H1 (cell line): ENCODE data around the gene OXNAD1. TPM values are rescaled to one million over a fixed set of nuclear protein-coding genes. Genes with fewer than 3 reads are reported as not detected.

ENCODE experiments used
- CTCF ChIA-PET: fragments of 300-600 bp; sonication (Branson Sonifier 250); formaldehyde crosslinking; loops from one replicate; lab custom pipeline; 2021; ENCODE audit not compliant: partially characterized antibody; lab: Charles Lee
- POLR2A ChIA-PET: fragments of 300-600 bp; sonication (Branson Sonifier 250); formaldehyde crosslinking; loops from one replicate; lab custom pipeline; 2021; ENCODE audit warnings: inconsistent platforms; ENCODE audit not compliant: partially characterized antibody; lab: Charles Lee
- DNase-seq, 2 experiments: peaks; one replicate each; pipeline versions ENCODE4 v3.0.0 to v3.0.0-alpha.2; 2010 to 2022; ENCODE audit warnings: low spot score in 2 of 2, low read depth in 1 of 2, mixed read lengths in 1 of 2
- FAIRE-seq: peaks from 2 replicates; lab custom pipeline; 2011; peaks lifted over from hg19 to GRCh38; lab: Jason Lieb, UNC
- H2AFZ ChIP-seq: 2 replicates; pipeline ENCODE4 v1.8.1; 2012; ENCODE audit warnings: low read length, inconsistent platforms
- H2AK5ac ChIP-seq: 2 replicates; pipeline ENCODE4 v1.6.1; 2013; ENCODE audit warnings: low read depth, low read length
- H2BK120ac ChIP-seq: replicated peaks from 2 replicates; pipeline ENCODE3; 2013; ENCODE audit warnings: low read depth, low read length, inconsistent platforms
- H2BK12ac ChIP-seq: 2 replicates; pipeline ENCODE4 v1.6.1; 2013; ENCODE audit warnings: low read depth, low read length
- H2BK15ac ChIP-seq: 2 replicates; pipeline ENCODE4 v1.6.1; 2013; ENCODE audit warnings: low read length
- H2BK20ac ChIP-seq: 2 replicates; pipeline ENCODE4 v1.6.1; 2013; ENCODE audit warnings: low read length
- H2BK5ac ChIP-seq: 2 replicates; pipeline ENCODE4 v1.6.1; 2013; ENCODE audit warnings: low read depth, low read length
- H3K14ac ChIP-seq: 2 replicates; pipeline ENCODE4 v1.6.1; 2013; ENCODE audit warnings: inconsistent platforms; ENCODE audit not compliant: insufficient read length
- H3K18ac ChIP-seq: 2 replicates; pipeline ENCODE4 v1.6.1; 2013; ENCODE audit warnings: low read length; ENCODE audit errors: extremely low read depth
- H3K23ac ChIP-seq: 2 replicates; pipeline ENCODE4 v1.6.1; 2013; ENCODE audit warnings: inconsistent platforms; ENCODE audit not compliant: insufficient read length
- H3K23me2 ChIP-seq: 2 replicates; pipeline ENCODE4 v1.6.1; 2013; ENCODE audit warnings: low read depth, low read length
- H3K27ac ChIP-seq: 2 replicates; pipeline ENCODE4 v1.6.1; 2011; ENCODE audit warnings: low read depth, low read length, inconsistent platforms
- H3K27me3 ChIP-seq, 4 experiments: replicated peaks in 1 of 4; 1 replicate in 1 of 4; 2 replicates in 3 of 4; pipeline versions ENCODE4 v1.6.1 to v1.8.1; 2011 to 2013; ENCODE audit warnings: low read length in 3 of 4, mild to moderate bottlenecking in 3 of 4, inconsistent platforms in 2 of 4, mixed read lengths in 2 of 4, moderate library complexity in 1 of 4; ENCODE audit not compliant: control insufficient read depth in 3 of 4, insufficient read depth in 3 of 4; ENCODE audit errors: extremely low read depth in 1 of 4
- H3K36me3 ChIP-seq, 4 experiments: 2 replicates each; pipeline versions ENCODE4 v1.6.1 to v1.8.1; 2011 to 2013; ENCODE audit warnings: mild to moderate bottlenecking in 4 of 4, low read length in 3 of 4, moderate library complexity in 2 of 4, control low read depth in 1 of 4, inconsistent platforms in 1 of 4; ENCODE audit not compliant: insufficient read depth in 4 of 4, control insufficient read depth in 2 of 4
- H3K4ac ChIP-seq: replicated peaks from 2 replicates; pipeline ENCODE3; 2013; ENCODE audit warnings: low read length, low read depth, mixed read lengths, inconsistent platforms; ENCODE audit not compliant: insufficient read length
- H3K4me1 ChIP-seq, 4 experiments: replicated peaks in 1 of 4; 1 replicate in 1 of 4; 2 replicates in 3 of 4; pipeline versions ENCODE4 v1.6.1 to v1.8.1; 2011 to 2013; ENCODE audit warnings: low read length in 3 of 4, inconsistent platforms in 2 of 4, mixed read lengths in 1 of 4; ENCODE audit not compliant: insufficient read depth in 4 of 4, control insufficient read depth in 3 of 4
- H3K4me2 ChIP-seq, 2 experiments: 2 replicates each; pipeline versions ENCODE4 v1.6.1 to v1.8.1; 2011 to 2013; ENCODE audit warnings: low read depth in 2 of 2, low read length in 2 of 2, control low read depth in 1 of 2, inconsistent platforms in 1 of 2, mild to moderate bottlenecking in 1 of 2; ENCODE audit not compliant: insufficient read depth in 1 of 2
- H3K4me3 ChIP-seq, 4 experiments: fragments of 200-600, 300-600 bp in 1 of 4; sonication (generic), shearing (Covaris generic), sonication (Bioruptor Twin) in 1 of 4; 2 replicates each; pipeline versions ENCODE4 v1.5.1 to v1.8.1; 2011 to 2016; ENCODE audit warnings: low read length in 4 of 4, low read depth in 3 of 4, control low read depth in 2 of 4, inconsistent platforms in 2 of 4, mild to moderate bottlenecking in 2 of 4, mixed read lengths in 1 of 4, moderate library complexity in 1 of 4; ENCODE audit not compliant: insufficient read depth in 2 of 4; ENCODE audit errors: extremely low read depth in 1 of 4
- H3K56ac ChIP-seq: replicated peaks from 2 replicates; pipeline ENCODE3; 2013; ENCODE audit warnings: low read depth, mild to moderate bottlenecking, mixed read lengths, low read length, inconsistent platforms; ENCODE audit not compliant: insufficient read length
- H3K79me1 ChIP-seq: 2 replicates; pipeline ENCODE4 v1.6.1; 2013; ENCODE audit warnings: low read depth, low read length, control low read depth
- H3K79me2 ChIP-seq, 2 experiments: 2 replicates each; pipeline versions ENCODE4 v1.6.1 to v1.8.1; 2012 to 2013; ENCODE audit warnings: low read length in 2 of 2, mild to moderate bottlenecking in 2 of 2, inconsistent platforms in 1 of 2; ENCODE audit not compliant: insufficient read depth in 2 of 2, control insufficient read depth in 1 of 2
- H3K9ac ChIP-seq, 4 experiments: replicated peaks in 1 of 4; 1 replicate in 1 of 4; 2 replicates in 3 of 4; pipeline versions ENCODE4 v1.6.1 to v1.8.1; 2011 to 2013; ENCODE audit warnings: low read depth in 3 of 4, low read length in 3 of 4, control low read depth in 2 of 4, mild to moderate bottlenecking in 2 of 4, moderate library complexity in 2 of 4, inconsistent platforms in 1 of 4; ENCODE audit errors: extremely low read depth in 1 of 4
- H3K9me3 ChIP-seq, 2 experiments: 2 replicates each; pipeline versions ENCODE4 v1.6.1 to v1.8.1; 2012 to 2013; ENCODE audit warnings: mild to moderate bottlenecking in 2 of 2, moderate library complexity in 2 of 2, control low read depth in 1 of 2, inconsistent platforms in 1 of 2, low read depth in 1 of 2, low read length in 1 of 2, mixed read lengths in 1 of 2; ENCODE audit not compliant: insufficient read depth in 2 of 2
- H4K20me1 ChIP-seq, 2 experiments: replicated peaks in 1 of 2; 2 replicates each; pipeline versions ENCODE3 to v1.8.1; 2011 to 2013; ENCODE audit warnings: inconsistent platforms in 2 of 2, low read length in 2 of 2, mild to moderate bottlenecking in 1 of 2; ENCODE audit not compliant: insufficient read depth in 2 of 2, control insufficient read depth in 1 of 2
- H4K5ac ChIP-seq: 2 replicates; pipeline ENCODE4 v1.6.1; 2013; ENCODE audit warnings: low read length, low read depth, mixed read lengths, inconsistent platforms; ENCODE audit not compliant: insufficient read length
- H4K8ac ChIP-seq: 2 replicates; pipeline ENCODE4 v1.8.0; 2013; ENCODE audit warnings: mild to moderate bottlenecking, moderate library complexity, low read length, inconsistent platforms; ENCODE audit not compliant: insufficient read depth; ENCODE audit errors: extremely low read depth
- H4K91ac ChIP-seq: replicated peaks from 2 replicates; pipeline ENCODE3; 2013; ENCODE audit warnings: low read length, mixed read lengths, inconsistent platforms; ENCODE audit not compliant: insufficient read length
- WGBS, 2 experiments: shearing (Covaris generic) in 1 of 2; methylation state at CpG; one replicate each; pipeline versions ENCODE4 v1.1.6 to v1.1.7; 2013 to 2015; ENCODE audit warnings: low lambda C conversion rate in 2 of 2, mixed read lengths in 2 of 2, inconsistent platforms in 1 of 2, low coverage in 1 of 2, missing lambda C conversion rate in 1 of 2; ENCODE audit not compliant: insufficient replicate concordance in 2 of 2, insufficient coverage in 1 of 2, insufficient read length in 1 of 2; ENCODE audit errors: extremely low coverage in 1 of 2, missing lambda C conversion rate in 1 of 2; 5-methylcytosine and 5-hydroxymethylcytosine counted together
- polyA plus RNA-seq, 7 experiments: library from polyadenylated mRNA; depleted of rRNA in 3 of 7; stranded (reverse) in 5 of 7; unstranded in 2 of 7; fragments of >200 nt in 5 of 7; fragments of 200-250 nt in 2 of 7; gene quantifications; 1 replicate in 5 of 7; 2 replicates in 1 of 7; 4 replicates in 1 of 7; pipeline versions ENCODE4 v1.2.1 to v1.2.3, GENCODE V29; 2011 to 2013; ENCODE audit warnings: missing spikeins in 2 of 7, mixed read lengths in 2 of 7
- total RNA-seq: library from RNA; stranded (reverse); fragmentation: NEBNext Ultra II Directional; extraction: Animal tissue kit (Norgen Biotek cat#: 25700); gene quantifications from 2 replicates; pipeline ENCODE4 v1.2.1, GENCODE V29; 2021

OXNAD1 gene
- total and polyA plus RNA-seq, 2 of the 8 experiments (the other 6 are each of a cell fraction or from before 2014, with no cell fraction given), result 14.9 to 24.8 TPM

DNA sequence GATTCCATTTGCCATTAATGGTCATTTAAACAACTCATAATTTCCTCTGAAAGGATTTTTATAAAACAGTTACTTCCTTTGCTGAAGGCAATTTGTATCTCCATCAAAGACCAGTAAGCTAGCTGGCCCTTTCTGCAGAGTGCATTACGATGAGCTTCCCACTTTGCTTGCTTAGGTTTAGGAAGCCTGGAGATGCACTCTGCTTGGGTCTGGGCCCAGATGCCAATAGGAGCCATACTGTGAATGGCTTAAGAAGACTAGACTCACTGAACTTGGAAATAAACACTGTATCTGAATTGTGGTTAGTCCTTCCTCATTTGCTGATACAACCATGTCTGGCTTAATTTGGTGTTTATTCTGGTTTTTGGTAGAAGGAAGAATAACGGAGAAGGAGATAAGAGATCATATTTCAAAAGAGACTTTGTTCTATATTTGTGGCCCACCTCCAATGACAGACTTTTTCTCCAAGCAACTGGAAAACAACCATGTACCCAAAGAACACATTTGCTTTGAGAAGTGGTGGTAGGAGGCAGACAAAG is 38.1 kb downstream of the OXNAD1 start:
- no peak overlapping the region for H4K91ac ChIP-seq
- no peaks in the 10 kb centered on the region for H3K23me2 ChIP-seq
- DNase-seq, result no peak
- no peak overlapping the region for H2BK15ac ChIP-seq
- H4K8ac ChIP-seq, result no peak overlapping the region
- H2BK20ac ChIP-seq, result no peak overlapping the region
- no peak overlapping the region for H2AK5ac ChIP-seq
- no peak overlapping the region; the same call in 1 of the 2 replicates for H3K18ac ChIP-seq
- H2BK5ac ChIP-seq, result no peak overlapping the region
- peaks cover 7 to 29% (median 21%) of the 10 kb centered on the region in 4 experiments; a peak in 6 of 7 replicates for H3K4me1 ChIP-seq
- H3K9ac ChIP-seq, result no peak overlapping the region
- peaks cover 0 to 8% of the 10 kb centered on the region in 2 experiments; a peak in 1 of 4 replicates for H3K79me2 ChIP-seq
- no peak for FAIRE-seq
- no peak overlapping the region for H3K56ac ChIP-seq
- H3K4me3 ChIP-seq, result peak overlapping the region in 1 of 4 experiments; percentile 35; a peak in 1 of 8 replicates
- no peak overlapping the region for H3K14ac ChIP-seq
- H3K79me1 ChIP-seq, result peaks cover 4% of the 10 kb centered on the region; the same call in 1 of the 2 replicates
- H3K9me3 ChIP-seq, result no peaks in the 10 kb centered on the region
- H2BK120ac ChIP-seq, result no peak overlapping the region
- CTCF ChIA-PET, result interaction anchor here (1.1 to 4.4 kb wide), 7 partner anchors 9 to 214 kb away, joined by 3 to 19 read pairs (median 4); no protein-coding TSS in a partner anchor
- H3K36me3 ChIP-seq, result peaks cover 0 to 23% (median 5%) of the 10 kb centered on the region in 4 experiments; a peak in 4 of 8 replicates
- no peaks in the 10 kb centered on the region for H3K27me3 ChIP-seq
- no peak overlapping the region for H3K23ac ChIP-seq
- H2BK12ac ChIP-seq, result no peak overlapping the region
- H3K4me2 ChIP-seq, result peak overlapping the region in 1 of 2 experiments; percentile 38; a peak in 2 of 4 replicates
- POLR2A ChIA-PET, result interaction anchor here (1.2 kb wide), 1 partner anchor 14 kb away, joined by 4 read pairs; no protein-coding TSS in a partner anchor
- no peak overlapping the region for H2AFZ ChIP-seq
- H3K4ac ChIP-seq, result no peak overlapping the region
- WGBS, 2 experiments, result 89% methylated on average over 2 of the region's 2 CpGs; no CpG with 5 or more reads in 1 of the 2 experiments
- H4K20me1 ChIP-seq, result no peaks in the 10 kb centered on the region
- H3K27ac ChIP-seq, result no peak overlapping the region
- H4K5ac ChIP-seq, result peak overlapping the region; percentile 8
